KOPT-K1 (cell line): ENCODE data around the gene GOLT1B.

ENCODE experiments used
- H3K27ac ChIP-seq: fragments of 200-600 bp; sonication (generic); 2 replicates; pipeline ENCODE4 v1.5.1; 2016; ENCODE audit warnings: antibody characterized with exemption, mild to moderate bottlenecking, low read depth, low read length; ENCODE audit not compliant: poor library complexity, severe bottlenecking
- H3K36me3 ChIP-seq: fragments of 200-600 bp; sonication (generic); 2 replicates; pipeline ENCODE4 v1.5.1; 2017; ENCODE audit warnings: antibody characterized with exemption, mild to moderate bottlenecking, low read length, moderate library complexity; ENCODE audit not compliant: insufficient read depth
- H3K9me3 ChIP-seq: fragments of 200-600 bp; sonication (generic); 2 replicates; pipeline ENCODE4 v1.5.1; 2017; ENCODE audit warnings: antibody characterized with exemption, low read length, mild to moderate bottlenecking; ENCODE audit not compliant: insufficient read depth, poor library complexity, severe bottlenecking

Gene GOLT1B

GRCh38 chr12:21541773-21542172 is 40.2 kb downstream of the GOLT1B start:
- no peak overlapping the region for H3K27ac ChIP-seq
- no peaks in the 10 kb centered on the region for H3K36me3 ChIP-seq
- no peaks in the 10 kb centered on the region for H3K9me3 ChIP-seq

GRCh38 chr12:21542403-21542802 is 40.8 kb downstream of the GOLT1B start:
- H3K36me3 ChIP-seq, result no peaks in the 10 kb centered on the region
- H3K27ac ChIP-seq, result no peak overlapping the region
- H3K9me3 ChIP-seq, result no peaks in the 10 kb centered on the region

GRCh38 chr12:21543151-21543550 is 41.6 kb downstream of the GOLT1B start:
- Histone ChIP-seq H3K27ac (no peak overlapping the region), H3K36me3 (no peaks in the 10 kb centered on the region), H3K9me3 (no peaks in the 10 kb centered on the region)

- H3K36me3 ChIP-seq, result no peaks in the 10 kb centered on the region
- H3K27ac ChIP-seq, result no peak overlapping the region
- no peaks in the 10 kb centered on the region for H3K9me3 ChIP-seq
These were observed 44.0 kb downstream of the GOLT1B start for GRCh38 chr12:21545557-21545956.

- no peak overlapping the region for H3K27ac ChIP-seq
These were observed 45.1 kb downstream of the GOLT1B start for GRCh38 chr12:21546716-21547115.

GRCh38 chr12:21547437-21547836 is 45.8 kb downstream of the GOLT1B start:
- Histone ChIP-seq H3K9me3 (no peaks in the 10 kb centered on the region), H3K36me3 (no peaks in the 10 kb centered on the region), H3K27ac (no peak overlapping the region)

More at GRCh38 chr12:21546716-21547115, 45.1 kb downstream of the GOLT1B start:
- no peaks in the 10 kb centered on the region for H3K36me3 ChIP-seq
- no peaks in the 10 kb centered on the region for H3K9me3 ChIP-seq

GRCh38 chr12:21551841-21552465 is 50.4 kb downstream of the GOLT1B start:
- Histone ChIP-seq H3K9me3 (no peaks in the 10 kb centered on the region), H3K36me3 (no peaks in the 10 kb centered on the region), H3K27ac (no peak overlapping the region)

GRCh38 chr12:21552635-21553328 is 51.2 kb downstream of the GOLT1B start:
- Histone ChIP-seq H3K36me3 (no peaks in the 10 kb centered on the region), H3K27ac (no peak overlapping the region), H3K9me3 (no peaks in the 10 kb centered on the region)

- no peaks in the 10 kb centered on the region for H3K36me3 ChIP-seq
These were observed 51.7 kb downstream of the GOLT1B start for GRCh38 chr12:21553329-21553675.

GRCh38 chr12:21558100-21558679 is 56.6 kb downstream of the GOLT1B start:
- Histone ChIP-seq H3K9me3 (no peaks in the 10 kb centered on the region), H3K36me3 (no peaks in the 10 kb centered on the region), H3K27ac (no peak overlapping the region)

More at GRCh38 chr12:21553329-21553675, 51.7 kb downstream of the GOLT1B start:
- Histone ChIP-seq H3K27ac (no peak overlapping the region), H3K9me3 (no peaks in the 10 kb centered on the region)

- Histone ChIP-seq H3K9me3 (no peaks in the 10 kb centered on the region), H3K27ac (no peak overlapping the region), H3K36me3 (no peaks in the 10 kb centered on the region)
These were observed 58.4 kb downstream of the GOLT1B start for GRCh38 chr12:21559855-21560569.

- Histone ChIP-seq H3K36me3 (no peaks in the 10 kb centered on the region), H3K9me3 (no peaks in the 10 kb centered on the region), H3K27ac (no peak overlapping the region)
These were observed 59.6 kb downstream of the GOLT1B start for GRCh38 chr12:21561158-21561557.

GRCh38 chr12:21562859-21563258 is 61.3 kb downstream of the GOLT1B start:
- no peaks in the 10 kb centered on the region for H3K9me3 ChIP-seq
- no peaks in the 10 kb centered on the region for H3K36me3 ChIP-seq
- no peak overlapping the region for H3K27ac ChIP-seq

GRCh38 chr12:21566223-21566906 is 64.8 kb downstream of the GOLT1B start:
- Histone ChIP-seq H3K27ac (no peak overlapping the region), H3K36me3 (no peaks in the 10 kb centered on the region), H3K9me3 (no peaks in the 10 kb centered on the region)

- no peak overlapping the region for H3K27ac ChIP-seq
- H3K9me3 ChIP-seq, result no peaks in the 10 kb centered on the region
These were observed 65.4 kb downstream of the GOLT1B start for GRCh38 chr12:21566907-21567394.

More at GRCh38 chr12:21566907-21567394, 65.4 kb downstream of the GOLT1B start:
- no peaks in the 10 kb centered on the region for H3K36me3 ChIP-seq
